A172 (cell line): ENCODE data around the gene SRA1. TPM values are rescaled to one million over a fixed set of nuclear protein-coding genes. Genes with fewer than 3 reads are reported as not detected.

Source experiments
- DNase-seq: peaks from one replicate; pipeline ENCODE4 v3.0.0-alpha.2; 2015; ENCODE audit warnings: low spot score
- total RNA-seq: library from RNA; depleted of rRNA; stranded (reverse); fragments of >200 nt; shearing (Covaris generic); gene quantifications from 2 replicates; pipeline ENCODE4 v1.2.3, GENCODE V29; 2014; rRNA removed

The SRA1 gene
- total RNA-seq, 1 experiment from 2014 or later = 57.1 TPM

DNA sequence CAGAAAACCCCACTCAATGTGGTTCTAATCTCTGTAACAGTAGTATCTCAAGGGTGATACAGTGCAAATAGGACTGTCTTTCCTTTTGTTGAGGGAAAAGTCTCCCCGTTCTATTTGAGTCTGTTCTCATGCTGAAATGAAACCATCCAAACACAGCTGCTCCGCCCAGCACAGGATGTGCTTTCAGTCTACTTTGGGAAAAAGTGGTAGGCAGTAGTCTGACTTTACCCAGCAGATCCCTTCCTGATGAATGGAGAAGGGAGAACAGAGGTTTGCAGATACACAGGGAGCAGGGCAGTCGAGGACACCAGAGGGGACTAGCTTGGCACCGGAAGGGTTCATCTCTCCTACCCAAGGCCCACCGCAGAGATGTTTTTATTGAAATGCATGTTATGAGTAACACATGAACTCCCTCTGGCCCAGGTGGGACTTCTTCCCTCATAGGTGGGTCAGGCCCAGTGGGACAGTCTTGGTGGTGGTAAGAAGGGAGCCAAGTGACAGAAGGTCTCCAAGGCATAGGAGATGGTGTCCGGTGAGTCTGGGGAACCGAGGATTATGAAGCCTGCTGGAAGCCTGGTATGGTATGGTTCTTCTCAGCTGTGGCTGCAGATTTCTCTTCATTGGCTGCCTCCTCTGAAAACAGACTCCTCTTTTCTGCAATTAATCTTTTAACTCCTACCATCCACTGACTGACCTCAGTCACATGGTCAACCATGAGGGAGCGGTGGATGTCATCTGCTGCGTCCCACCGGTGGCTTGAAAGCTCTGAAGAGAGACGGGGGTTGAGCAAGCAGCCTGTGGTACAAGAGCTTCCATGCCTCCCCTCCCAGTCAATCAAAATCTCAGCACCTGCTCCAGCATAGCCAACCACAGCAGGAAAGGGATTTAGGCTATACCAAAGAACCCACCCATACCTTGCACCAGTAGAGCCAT, 6.9 kb downstream of the SRA1 start:
- no peak for DNase-seq

DNA sequence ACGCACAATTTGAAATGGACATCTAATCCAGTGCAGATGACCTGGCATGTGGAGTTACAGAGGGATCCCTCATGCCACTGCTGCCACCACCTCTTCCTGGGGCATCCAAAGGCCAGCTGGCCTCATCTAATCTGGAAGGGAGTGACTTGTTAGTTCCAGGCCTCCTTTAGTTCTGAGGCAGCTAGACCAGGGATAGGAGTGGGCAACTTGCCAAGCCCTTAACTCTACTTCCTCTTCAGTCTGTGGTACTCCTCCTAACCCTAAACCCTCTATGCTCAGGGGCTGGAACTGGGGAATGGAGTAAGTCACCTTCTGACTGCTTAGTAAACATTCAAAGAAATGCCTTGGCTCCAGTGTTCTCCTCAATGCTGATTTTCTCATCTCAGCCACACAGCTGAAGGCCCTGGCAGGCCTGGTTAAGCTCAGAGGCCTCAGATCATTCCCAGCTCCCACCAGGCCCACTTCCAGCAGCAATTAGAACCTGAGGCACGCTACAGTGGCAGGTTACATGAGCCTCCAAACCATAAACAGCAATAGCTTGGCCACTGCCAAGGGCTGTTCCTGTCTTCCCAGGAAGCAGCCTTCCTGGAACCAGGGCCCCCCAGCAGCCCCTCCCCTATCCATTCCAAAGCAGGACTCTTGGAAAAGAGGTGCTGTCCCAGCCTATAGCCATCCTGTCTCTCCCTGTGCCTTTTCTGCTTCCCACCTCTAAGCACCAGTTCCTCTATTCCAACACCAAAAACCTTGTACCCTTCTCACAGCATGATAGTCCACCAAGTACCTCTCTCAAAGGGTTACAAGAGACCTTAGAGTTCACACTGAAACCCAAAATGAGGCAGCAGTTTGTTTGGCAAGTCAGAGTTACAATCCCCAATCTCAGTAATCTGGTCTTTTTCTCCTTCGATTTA, 7.8 kb downstream of the SRA1 start:
- DNase-seq = peak; percentile 21

DNA sequence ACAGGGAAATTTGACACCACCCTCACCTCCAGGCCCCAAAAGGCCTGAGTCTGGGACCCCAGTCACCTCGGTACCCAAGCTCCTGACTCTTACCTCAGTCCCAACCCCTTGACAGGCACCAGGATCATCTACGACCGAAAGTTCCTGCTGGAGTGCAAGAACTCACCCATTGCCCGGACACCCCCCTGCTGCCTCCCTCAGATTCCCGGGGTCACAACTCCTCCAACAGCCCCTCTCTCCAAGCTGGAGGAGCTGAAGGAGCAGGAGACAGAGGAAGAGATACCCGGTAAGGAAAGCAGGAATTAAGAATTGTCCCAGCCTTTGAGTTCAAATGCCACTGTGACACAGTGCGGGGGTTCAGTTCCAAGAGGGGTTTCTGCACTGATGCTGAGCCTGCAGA, 8.5 kb downstream of the SRA1 start:
- DNase-seq = no peak

DNA sequence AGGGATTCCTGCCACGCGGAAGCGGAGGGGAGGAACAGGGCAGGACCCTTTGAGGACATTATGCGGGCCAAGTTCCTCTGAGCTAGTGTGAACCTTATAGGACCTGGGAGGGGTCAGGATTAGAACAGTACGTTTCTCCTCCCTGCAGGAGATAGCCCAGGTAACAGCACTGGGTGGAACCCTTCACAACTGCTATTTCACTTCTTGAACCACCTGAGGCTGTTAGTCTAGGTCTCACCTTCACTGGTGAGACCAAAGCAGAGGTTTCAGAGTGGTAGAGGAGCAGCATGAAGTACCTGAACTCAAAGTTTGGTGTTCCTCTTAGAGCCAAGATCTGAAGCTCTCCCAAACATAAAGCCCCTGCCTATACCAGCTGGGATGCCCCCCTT, 9.0 kb downstream of the SRA1 start:
- no peak for DNase-seq

DNA sequence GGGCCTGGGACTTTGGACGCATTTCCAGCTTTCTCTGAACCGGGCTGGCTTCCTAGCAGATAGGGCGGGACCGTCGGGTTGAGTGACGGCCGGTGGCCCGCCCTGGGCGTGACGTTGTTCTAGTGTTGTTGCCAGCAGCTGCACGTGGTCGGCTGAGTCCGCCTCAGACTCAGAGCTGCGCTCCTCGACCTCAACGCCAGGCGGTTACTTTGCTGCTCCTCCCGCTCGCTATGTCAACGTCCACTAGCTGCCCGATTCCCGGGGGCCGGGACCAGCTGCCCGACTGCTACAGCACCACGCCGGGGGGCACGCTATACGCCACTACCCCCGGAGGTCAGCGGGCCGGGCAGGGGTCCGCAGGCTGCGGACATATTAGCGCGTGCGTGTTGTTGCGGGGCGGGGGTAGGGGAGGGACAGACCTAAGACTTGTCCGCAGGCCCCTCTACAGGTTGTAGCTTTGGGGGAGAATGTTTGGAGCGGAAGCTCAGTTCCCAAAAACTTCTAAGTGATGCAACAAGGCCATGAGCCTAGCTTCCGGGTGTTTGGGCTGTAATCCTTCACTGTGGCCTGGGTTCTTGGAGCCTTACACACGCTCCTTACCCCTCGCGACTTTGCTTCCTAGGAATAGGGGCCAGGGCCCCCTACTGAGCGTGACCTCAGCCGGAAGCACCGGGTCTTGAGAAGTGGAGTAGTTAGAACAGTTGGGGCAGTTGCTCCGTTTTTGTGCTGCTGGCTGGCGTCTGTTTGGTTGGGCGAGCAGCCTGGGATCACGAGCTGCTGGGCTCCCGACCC, 9.6 kb downstream of the SRA1 start, which contains the start of gene EIF4EBP3:
EIF4EBP3 (plus strand) TSS at position 155 of the 792 bp plus-strand sequence; CDS start at position 231, 76 bp downstream.
- peak; percentile 72 for DNase-seq

DNA sequence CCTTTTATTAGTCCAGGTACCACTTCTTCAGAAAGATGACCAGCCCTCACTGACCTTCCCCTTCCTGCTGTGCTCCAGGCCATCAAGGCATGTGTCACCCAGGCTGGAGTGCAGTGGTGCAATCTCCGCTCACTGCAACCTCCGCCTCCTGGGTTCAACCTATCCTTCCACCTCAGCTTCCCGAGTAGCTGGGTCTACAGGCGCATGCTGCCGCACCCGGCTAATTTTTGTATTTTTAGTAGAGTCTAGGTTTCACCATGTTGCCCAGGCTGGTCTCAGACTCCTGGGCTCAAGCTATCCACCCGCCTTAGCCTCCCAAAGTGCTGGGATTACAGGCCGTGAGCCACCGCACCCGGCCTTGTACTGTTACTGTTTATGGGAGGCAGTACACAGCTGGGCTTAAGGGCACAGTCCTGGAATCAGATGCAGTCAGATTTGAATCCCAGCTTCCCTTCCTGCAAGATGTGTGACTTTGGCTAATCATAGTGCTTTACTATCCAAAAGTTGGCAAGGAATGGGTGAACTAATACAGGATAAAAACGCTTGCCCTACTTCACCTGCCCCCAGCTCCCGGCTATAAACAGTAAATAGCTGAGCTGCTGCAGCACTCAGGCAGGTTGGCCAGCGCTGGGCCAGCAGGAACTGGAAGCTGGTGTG, 10.3 kb downstream of the SRA1 start:
- no peak for DNase-seq

DNA sequence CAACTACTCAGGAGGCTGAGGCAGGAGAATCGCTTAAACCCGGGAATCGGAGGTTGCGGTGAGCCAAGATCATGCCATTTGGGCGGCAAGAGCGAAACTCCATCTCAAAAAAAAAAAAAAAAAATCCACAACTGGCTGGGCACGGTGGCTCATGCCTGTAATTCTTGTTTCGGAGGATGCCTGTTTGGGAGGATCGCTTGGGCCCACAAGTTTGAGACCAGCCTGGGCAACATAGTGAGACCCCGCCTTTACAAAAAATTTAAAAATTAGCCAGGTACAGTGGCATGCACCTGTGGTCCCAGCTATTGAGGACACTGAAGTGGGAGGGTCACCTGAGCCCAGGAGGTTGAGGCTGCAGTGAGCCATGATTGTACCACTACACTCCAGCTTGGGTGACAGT, 11.7 kb downstream of the SRA1 start:
- no peak for DNase-seq

DNA sequence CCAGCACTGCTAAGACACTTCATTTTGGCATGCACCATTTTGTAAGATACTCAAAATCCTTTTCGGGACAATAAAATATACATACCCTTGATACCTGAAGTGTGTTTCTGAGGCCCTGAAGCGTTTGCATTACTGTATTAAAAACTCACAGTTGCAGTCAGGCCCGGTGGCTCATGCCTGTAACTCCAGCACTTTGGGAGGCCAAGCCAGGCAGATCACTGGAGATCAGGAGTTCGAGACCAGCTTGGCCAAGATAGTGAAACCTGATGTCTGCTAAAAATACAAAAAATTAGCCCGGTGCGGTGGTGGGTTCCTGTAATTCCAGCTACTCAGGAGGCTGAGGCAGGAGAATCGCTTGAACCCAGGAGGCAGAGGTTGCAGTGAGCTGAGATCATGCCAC, 12.3 kb downstream of the SRA1 start:
- DNase-seq = no peak

DNA sequence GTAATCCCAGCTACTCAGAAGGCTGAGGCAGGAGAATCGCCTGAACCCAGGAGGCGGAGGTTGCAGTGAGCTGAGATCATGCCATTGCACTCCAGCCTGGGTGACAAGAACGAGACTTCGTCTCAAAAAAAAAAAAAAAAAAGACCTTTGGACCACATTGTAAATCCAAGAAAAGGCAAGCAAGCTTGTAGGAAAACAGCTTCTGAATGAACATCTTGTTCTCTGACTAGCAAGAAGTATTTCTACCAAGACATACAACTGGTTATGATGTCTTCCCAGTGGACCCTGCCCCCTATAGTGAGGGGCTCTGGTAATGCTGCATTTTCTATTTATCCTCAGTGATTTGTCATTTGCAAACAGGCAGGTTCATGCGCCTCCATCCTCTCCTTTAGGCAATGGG, 14.3 kb downstream of the SRA1 start:
- DNase-seq = no peak

DNA sequence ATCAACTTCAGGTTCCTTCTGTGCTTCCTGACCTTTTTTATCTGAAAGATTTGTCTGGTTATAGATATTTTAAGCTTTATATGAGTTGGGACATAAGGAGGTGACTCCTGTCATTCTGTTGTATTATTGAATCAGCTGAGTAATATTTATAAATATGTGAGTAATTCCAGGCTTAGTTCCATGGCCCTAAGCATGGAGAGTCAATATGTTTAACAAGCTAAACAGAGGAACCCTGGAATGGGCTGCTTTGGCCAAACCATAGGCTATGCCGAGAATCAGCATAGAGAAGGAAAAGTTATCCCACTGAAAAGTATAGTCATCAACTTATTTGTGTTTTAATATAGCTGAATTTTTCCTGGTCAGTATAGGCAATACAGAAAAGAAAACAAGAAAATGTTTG, 17.0 kb downstream of the SRA1 start:
- DNase-seq = no peak

DNA sequence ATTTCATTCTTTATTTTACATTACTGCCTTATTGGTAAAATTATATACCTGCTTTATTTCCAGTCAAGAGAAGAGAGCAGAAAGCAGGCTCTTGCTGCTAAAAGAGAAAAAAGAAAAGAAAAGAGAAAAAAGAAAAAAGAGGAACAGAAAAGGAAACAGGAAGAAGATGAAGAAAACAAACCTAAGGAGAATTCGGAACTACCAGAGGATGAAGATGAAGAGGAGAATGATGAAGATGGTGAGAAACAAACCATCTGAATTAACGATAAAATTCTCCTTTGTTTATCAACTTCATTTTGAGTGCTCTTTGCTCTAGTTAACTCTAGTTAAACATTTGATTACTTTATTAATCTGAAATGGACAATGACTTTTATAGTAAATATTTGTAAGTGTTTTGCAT, 33.3 kb downstream of the SRA1 start:
- no peak for DNase-seq

DNA sequence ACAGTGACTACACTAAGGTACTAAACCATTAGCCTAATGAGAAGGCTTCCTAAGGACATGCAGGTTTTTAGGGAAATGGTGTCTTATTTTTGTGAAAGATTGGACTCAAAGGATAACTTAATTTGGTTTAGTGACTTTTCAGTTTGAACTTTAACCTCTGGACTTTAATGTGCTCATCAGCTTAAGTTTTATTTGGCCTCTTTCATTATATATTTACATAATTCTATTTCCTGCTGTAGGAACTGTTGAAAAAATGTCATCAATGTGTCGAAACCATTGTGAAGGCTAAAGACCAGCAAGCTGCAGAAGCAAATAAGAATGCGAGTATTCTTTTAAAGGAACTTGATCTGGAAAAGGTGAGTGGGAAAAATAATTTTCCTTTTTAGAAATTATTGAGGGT, 44.1 kb downstream of the SRA1 start:
- DNase-seq = no peak

DNA sequence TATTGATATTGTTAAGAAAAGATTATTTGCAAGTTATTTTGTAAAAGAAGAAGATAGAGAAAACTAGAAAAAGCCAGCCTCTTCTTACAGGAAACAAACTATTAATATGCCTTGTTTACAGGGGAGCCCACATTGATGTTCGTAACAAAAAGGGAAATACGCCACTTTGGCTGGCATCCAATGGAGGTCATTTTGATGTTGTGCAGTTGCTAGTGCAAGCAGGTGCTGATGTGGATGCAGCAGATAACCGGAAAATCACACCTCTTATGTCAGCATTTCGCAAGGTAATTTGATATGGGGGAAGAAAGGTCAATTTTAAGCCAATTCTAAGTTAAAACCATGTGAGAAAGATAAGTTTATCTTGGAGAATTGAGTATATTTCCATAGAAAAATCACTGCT, 47.4 kb downstream of the SRA1 start:
- DNase-seq = no peak

DNA sequence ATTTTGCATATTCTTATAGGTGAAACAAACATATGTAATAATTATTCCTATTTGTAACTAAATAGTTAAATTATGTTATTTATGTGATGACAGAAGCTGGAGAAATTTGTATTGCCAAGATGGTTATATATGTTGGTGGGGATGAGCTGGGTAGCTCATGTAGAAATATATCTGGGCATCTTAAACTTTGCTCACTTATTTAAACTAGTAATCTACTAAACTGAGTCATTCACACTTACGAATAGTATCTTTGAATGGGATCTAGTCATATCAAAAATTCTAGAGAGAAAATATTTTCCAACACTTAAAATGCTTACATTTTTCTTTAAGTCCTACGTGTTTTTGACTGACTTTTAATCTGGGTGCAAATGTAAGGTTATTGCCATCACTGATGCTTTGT, 54.4 kb downstream of the SRA1 start:
- no peak for DNase-seq

Other genes starting within 250 kb of the SRA1 start
- 9.2 and 17.4 TPM in 2 replicates for gene HBEGF, start 210.9 kb downstream of the SRA1 start, total RNA-seq
- not detected in 2 replicates for gene SLC4A9, start 197.3 kb downstream of the SRA1 start, total RNA-seq
- gene ANKHD1, start 155.6 kb downstream of the SRA1 start, total RNA-seq = 49.3 and 51.3 TPM in 2 replicates
- not detected in 2 replicates for gene EIF4EBP3, start 9.8 kb downstream of the SRA1 start, total RNA-seq
- gene APBB3, start 7.1 kb upstream of the SRA1 start, total RNA-seq = 5.9 and 6.1 TPM in 2 replicates
- 51.2 and 59.8 TPM in 2 replicates for gene SLC35A4, start 7.4 kb upstream of the SRA1 start, total RNA-seq
- 2.3 TPM in 1 of 2 replicates, not detected in the other for gene CD14, start 75.7 kb upstream of the SRA1 start, total RNA-seq
- 1.4 and 8.8 TPM in 2 replicates for gene TMCO6, start 82.0 kb upstream of the SRA1 start, total RNA-seq
- gene NDUFA2, start 90.2 kb upstream of the SRA1 start, total RNA-seq = 112 and 115 TPM in 2 replicates
- gene IK, start 90.4 kb upstream of the SRA1 start, total RNA-seq = 147 and 211 TPM in 2 replicates
- gene WDR55, start 107.4 kb upstream of the SRA1 start, total RNA-seq = 28.5 and 30.8 TPM in 2 replicates
- gene DND1, start 116.1 kb upstream of the SRA1 start, total RNA-seq = 1.5 TPM in 1 of 2 replicates, not detected in the other
- gene HARS1, start 133.9 kb upstream of the SRA1 start, total RNA-seq = 143 and 148 TPM in 2 replicates
- 46.1 and 50.5 TPM in 2 replicates for gene HARS2, start 134.0 kb upstream of the SRA1 start, total RNA-seq
- 91.8 and 100 TPM in 2 replicates for gene ZMAT2, start 143.0 kb upstream of the SRA1 start, total RNA-seq
- gene PCDHA1, start 228.7 kb upstream of the SRA1 start, total RNA-seq = 0.02 TPM in 1 of 2 replicates, not detected in the other
- 0.03 and 0.81 TPM in 2 replicates for gene PCDHA2, start 237.4 kb upstream of the SRA1 start, total RNA-seq
- 2.9 and 3.2 TPM in 2 replicates for gene PCDHA3, start 243.6 kb upstream of the SRA1 start, total RNA-seq
- 1.9 and 2.6 TPM in 2 replicates for gene PCDHA4, start 249.6 kb upstream of the SRA1 start, total RNA-seq